Rectal smooth muscle tissue (tissue), 1 donor: ENCODE measurements around the gene C9orf50.

Experiments
- H3K27ac ChIP-seq: one replicate; pipeline ENCODE4 v1.7.0; 2013; ENCODE audit warnings: low read depth, low read length, inconsistent platforms
- H3K27me3 ChIP-seq: one replicate; pipeline ENCODE4 v1.7.0; 2013; ENCODE audit warnings: low read length; ENCODE audit not compliant: control insufficient read depth, insufficient read depth
- H3K36me3 ChIP-seq: one replicate; pipeline ENCODE4 v1.7.0; 2013; ENCODE audit warnings: low read length; ENCODE audit not compliant: control insufficient read depth, insufficient read depth
- H3K4me1 ChIP-seq: one replicate; pipeline ENCODE4 v1.7.0; 2013; ENCODE audit warnings: low read length; ENCODE audit not compliant: control insufficient read depth, insufficient read depth
- H3K4me3 ChIP-seq: one replicate; pipeline ENCODE4 v1.7.0; 2013; ENCODE audit warnings: low read length
- H3K9ac ChIP-seq: one replicate; pipeline ENCODE4 v1.7.0; 2013; ENCODE audit warnings: low read length

Gene C9orf50

DNA sequence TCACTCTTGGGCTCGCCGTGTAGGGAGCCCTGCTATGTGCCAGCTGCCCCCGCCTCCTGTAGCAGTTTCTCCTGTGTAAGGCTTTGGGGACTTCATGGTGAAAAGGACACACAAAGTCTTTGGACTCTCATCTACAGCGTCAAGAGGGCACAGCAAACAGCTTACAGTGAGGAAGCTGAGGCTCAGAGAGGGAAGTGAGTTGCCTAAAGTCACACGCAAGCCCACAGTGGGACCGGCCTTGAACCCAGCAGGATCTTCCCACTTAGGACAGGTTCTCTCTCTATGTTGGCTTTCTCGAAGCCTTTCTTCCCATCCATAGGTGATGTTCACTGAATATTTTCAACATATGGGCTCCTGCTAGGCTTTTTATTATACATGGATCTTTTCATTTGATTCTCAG, 34.8 kb upstream of the C9orf50 start:
- Histone ChIP-seq H3K27ac (no peak overlapping the region), H3K4me1 (no peaks in the 10 kb centered on the region), H3K4me3 (no peak overlapping the region), H3K36me3 (no peaks in the 10 kb centered on the region), H3K9ac (no peak overlapping the region), H3K27me3 (no peaks in the 10 kb centered on the region)

DNA sequence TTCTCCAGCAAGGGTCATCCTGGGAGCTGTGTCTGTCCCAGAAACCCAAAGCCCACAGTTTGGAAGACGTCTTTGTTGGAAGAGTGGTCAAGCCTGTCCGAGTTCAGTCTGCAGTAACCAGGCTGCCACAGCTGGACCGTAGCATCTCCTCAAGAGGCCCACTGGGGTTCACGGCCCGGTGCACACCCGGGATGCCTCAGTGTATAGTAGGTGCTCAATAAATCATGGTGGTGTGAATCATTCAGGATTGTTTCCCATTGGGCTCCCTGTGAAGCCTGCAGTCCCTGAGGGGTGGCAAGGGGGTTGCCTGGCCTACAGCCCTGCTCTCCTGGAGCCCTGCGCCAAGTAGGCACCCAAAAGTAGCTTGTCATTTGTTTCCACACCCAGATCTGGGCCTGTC, 34.3 kb upstream of the C9orf50 start:
- H3K27me3 ChIP-seq, result no peaks in the 10 kb centered on the region
- no peak overlapping the region for H3K9ac ChIP-seq
- no peaks in the 10 kb centered on the region for H3K4me1 ChIP-seq
- no peak overlapping the region for H3K4me3 ChIP-seq
- H3K36me3 ChIP-seq, result no peaks in the 10 kb centered on the region
- H3K27ac ChIP-seq, result no peak overlapping the region

GRCh38 chr9:129654554-129655040, 33.7 kb upstream of the C9orf50 start:
- H3K9ac ChIP-seq, result no peak overlapping the region
- H3K27me3 ChIP-seq, result no peaks in the 10 kb centered on the region
- H3K27ac ChIP-seq, result no peak overlapping the region
- no peak overlapping the region for H3K4me3 ChIP-seq
- H3K4me1 ChIP-seq, result no peaks in the 10 kb centered on the region
- H3K36me3 ChIP-seq, result no peaks in the 10 kb centered on the region

- H3K4me1 ChIP-seq, result no peaks in the 10 kb centered on the region
- no peaks in the 10 kb centered on the region for H3K36me3 ChIP-seq
- no peak overlapping the region for H3K9ac ChIP-seq
- no peak overlapping the region for H3K27ac ChIP-seq
- no peak overlapping the region for H3K4me3 ChIP-seq
- H3K27me3 ChIP-seq, result no peaks in the 10 kb centered on the region
These were observed 33.1 kb upstream of the C9orf50 start for GRCh38 chr9:129653823-129654553.

DNA sequence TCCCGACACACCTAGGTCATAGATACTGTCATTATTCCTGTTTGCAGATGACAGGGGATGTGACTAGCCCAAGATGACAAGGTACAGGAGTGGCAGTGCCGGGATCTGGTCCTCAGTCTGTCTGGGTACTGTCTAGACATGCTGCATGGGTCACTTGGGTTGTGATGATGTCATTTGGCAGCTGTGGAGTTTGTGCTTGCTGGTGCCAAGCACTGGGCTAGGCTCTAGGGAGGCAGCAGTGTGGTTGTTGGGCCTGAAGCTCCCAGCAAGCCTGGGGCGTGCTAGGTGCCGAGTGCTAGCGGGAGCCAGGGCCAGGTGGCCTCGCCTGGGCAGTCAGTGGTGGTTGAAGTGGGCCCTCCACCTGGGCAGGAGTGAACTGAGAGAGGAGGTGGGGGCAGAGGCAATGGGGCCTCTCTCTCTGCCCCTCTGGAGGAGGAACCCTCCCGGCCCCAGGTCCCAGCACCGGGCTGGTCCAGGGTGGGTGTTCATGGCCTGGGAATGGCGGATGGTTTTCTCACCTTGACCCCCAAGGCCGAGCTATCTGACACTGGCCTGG, 29.9 kb upstream of the C9orf50 start:
- Histone ChIP-seq H3K27ac (no peak overlapping the region), H3K4me1 (no peaks in the 10 kb centered on the region), H3K36me3 (no peaks in the 10 kb centered on the region), H3K4me3 (no peak overlapping the region), H3K27me3 (no peaks in the 10 kb centered on the region), H3K9ac (no peak overlapping the region)

GRCh38 chr9:129649726-129650679, 29.1 kb upstream of the C9orf50 start:
- Histone ChIP-seq H3K36me3 (no peaks in the 10 kb centered on the region), H3K27me3 (no peaks in the 10 kb centered on the region), H3K4me1 (no peaks in the 10 kb centered on the region), H3K4me3 (no peak overlapping the region), H3K9ac (no peak overlapping the region), H3K27ac (no peak overlapping the region)

- H3K27me3 ChIP-seq, result no peaks in the 10 kb centered on the region
- H3K36me3 ChIP-seq, result no peaks in the 10 kb centered on the region
- no peak overlapping the region for H3K4me3 ChIP-seq
- H3K4me1 ChIP-seq, result no peaks in the 10 kb centered on the region
- H3K27ac ChIP-seq, result no peak overlapping the region
- H3K9ac ChIP-seq, result no peak overlapping the region
These were observed 27.8 kb upstream of the C9orf50 start for GRCh38 chr9:129648764-129649115.

DNA sequence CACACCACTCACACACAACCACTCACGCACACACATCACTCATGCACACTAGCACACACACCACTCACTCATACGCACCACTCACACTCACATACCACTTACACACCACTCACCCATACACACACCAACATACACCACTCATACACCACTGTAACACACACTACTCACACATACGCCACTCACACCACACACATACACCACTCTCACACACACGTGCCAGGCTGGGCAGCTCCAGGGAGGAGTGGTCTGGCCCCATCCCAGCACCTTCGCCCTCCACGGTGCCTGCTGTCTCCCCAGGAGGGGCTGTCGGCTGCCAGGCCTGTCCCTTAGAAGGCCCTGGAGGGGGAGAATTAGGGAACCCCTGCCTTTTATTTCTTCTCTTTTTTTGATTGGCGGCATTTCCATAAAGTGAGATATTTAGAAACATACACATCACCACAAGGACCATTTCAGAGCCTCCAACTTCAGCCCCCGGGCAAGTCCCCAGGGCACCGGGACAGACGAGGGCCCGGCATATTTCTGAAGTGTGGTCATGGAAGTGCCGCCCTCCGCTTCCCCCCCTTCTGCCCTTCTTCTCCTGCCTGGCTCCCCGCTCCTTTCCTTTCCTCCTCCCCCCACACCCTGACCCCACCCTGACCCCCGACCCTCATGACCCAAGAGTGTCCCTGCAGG, 27.3 kb upstream of the C9orf50 start:
- H3K27ac ChIP-seq, result no peak overlapping the region
- H3K36me3 ChIP-seq, result no peaks in the 10 kb centered on the region
- H3K4me1 ChIP-seq, result no peaks in the 10 kb centered on the region
- no peaks in the 10 kb centered on the region for H3K27me3 ChIP-seq
- no peak overlapping the region for H3K9ac ChIP-seq
- H3K4me3 ChIP-seq, result no peak overlapping the region

DNA sequence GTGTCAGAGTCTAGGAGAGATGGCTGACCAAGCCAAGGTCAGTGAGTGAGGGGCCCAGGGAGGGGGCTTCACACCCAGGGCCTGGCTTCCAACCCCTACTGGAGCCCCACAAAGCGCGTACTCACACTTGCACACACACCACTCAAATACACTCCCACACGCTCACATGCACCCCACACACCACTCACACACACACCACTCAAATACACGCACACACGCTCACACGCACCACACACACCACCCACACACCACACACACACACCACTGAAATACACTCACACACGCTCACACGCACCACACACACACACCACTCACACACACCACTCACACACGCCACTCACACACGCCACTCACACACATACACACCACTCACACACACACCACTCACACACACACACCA, 26.7 kb upstream of the C9orf50 start:
- H3K27ac ChIP-seq, result no peak overlapping the region
- H3K4me1 ChIP-seq, result no peaks in the 10 kb centered on the region
- no peaks in the 10 kb centered on the region for H3K36me3 ChIP-seq
- no peak overlapping the region for H3K9ac ChIP-seq
- no peaks in the 10 kb centered on the region for H3K27me3 ChIP-seq
- no peak overlapping the region for H3K4me3 ChIP-seq

DNA sequence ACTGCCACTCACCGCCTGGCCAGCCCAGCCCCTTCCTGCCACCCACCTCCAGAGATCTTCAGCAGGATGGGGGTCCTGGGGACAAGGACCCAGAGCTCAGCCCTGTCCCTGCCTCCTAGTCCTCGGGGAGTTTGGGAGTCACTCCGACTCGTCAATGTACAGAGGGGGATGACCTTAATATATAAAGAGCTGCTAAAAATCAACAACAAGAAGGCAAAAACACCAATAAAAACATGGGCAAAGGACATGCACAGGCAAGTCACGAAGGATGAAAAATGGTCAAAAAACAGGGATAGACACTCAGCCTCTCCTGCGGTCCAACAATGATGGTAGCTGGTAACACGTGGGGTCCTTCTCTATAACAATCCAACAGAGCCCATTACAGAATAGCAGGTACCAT, 25.8 kb upstream of the C9orf50 start:
- Histone ChIP-seq H3K27ac (no peak overlapping the region), H3K9ac (no peak overlapping the region), H3K4me3 (no peak overlapping the region), H3K36me3 (no peaks in the 10 kb centered on the region), H3K27me3 (no peaks in the 10 kb centered on the region), H3K4me1 (peaks cover 2% of the 10 kb centered on the region)

DNA sequence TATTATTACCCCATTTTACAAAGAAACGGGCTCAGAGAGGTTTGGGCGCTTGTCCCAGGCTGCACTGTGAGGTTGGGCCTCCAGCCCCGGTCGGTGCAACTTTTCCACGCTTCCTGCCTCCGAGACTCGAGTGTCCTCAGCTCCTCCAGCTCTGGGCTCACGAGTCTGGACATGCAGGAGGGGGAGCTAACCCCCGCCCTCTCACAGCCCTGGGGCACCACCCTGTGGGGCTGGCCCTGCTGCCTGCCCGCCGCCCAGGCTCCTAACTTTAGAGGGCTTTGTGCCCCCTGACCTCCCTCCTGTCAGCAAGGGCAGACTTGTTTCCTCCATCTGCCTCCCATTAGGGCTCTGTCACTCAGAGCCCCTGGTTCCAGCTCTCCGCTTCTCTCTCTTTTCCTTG, 25.4 kb upstream of the C9orf50 start:
- Histone ChIP-seq H3K27ac (no peak overlapping the region), H3K4me3 (no peak overlapping the region), H3K4me1 (peaks cover 5% of the 10 kb centered on the region), H3K36me3 (no peaks in the 10 kb centered on the region), H3K27me3 (no peaks in the 10 kb centered on the region), H3K9ac (no peak overlapping the region)

DNA sequence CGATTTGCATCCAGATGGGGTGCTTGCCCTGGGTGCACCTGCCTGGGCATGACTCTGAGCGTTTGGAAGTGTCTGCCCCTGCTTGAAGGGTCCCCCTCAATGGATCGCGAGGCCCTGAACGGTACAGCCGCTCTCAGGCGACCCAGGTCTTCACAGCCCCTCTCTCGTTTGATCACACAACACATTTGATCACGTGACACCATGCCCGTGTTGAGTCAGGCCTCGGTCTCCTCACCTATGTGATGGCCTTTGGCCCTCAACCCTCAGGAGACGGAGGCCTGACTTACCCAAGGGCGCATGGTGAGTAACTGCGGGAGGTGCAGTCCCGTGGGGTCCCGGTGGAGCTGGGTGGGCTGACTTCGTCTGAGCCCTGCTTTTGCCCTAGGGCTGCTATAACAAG, 24.0 kb upstream of the C9orf50 start:
- Histone ChIP-seq H3K27ac (no peak overlapping the region), H3K9ac (no peak overlapping the region), H3K4me1 (peaks cover 14% of the 10 kb centered on the region), H3K36me3 (no peaks in the 10 kb centered on the region), H3K27me3 (no peaks in the 10 kb centered on the region), H3K4me3 (no peak overlapping the region)
